CD14-positive monocyte (primary cell): Measurements from ENCODE around the gene KREMEN1. TPM values are rescaled to one million over a fixed set of nuclear protein-coding genes. Genes with fewer than 3 reads are reported as not detected.

Experiments
- DNase-seq, 3 donors: peaks; one replicate each; pipeline ENCODE4 v3.0.0-alpha.2; 2011 to 2022
- H2AFZ ChIP-seq: 2 replicates; pipeline ENCODE4 v1.6.0; 2012; ENCODE audit warnings: mild to moderate bottlenecking, low read depth, low read length, inconsistent platforms; ENCODE audit not compliant: insufficient read depth, poor library complexity, severe bottlenecking
- H3K27ac ChIP-seq, 2 donors: 1 replicate in 1 of 2; 2 replicates in 1 of 2; pipeline ENCODE4 v1.5.1; 2012 to 2013; ENCODE audit warnings: low read length in 2 of 2, control low read depth in 1 of 2, inconsistent platforms in 1 of 2, low read depth in 1 of 2, mild to moderate bottlenecking in 1 of 2
- H3K27me3 ChIP-seq, 2 donors: one replicate each; pipeline versions ENCODE4 v1.6.0 to v1.6.1; 2011 to 2013; ENCODE audit warnings: low read length in 2 of 2; ENCODE audit not compliant: control insufficient read depth in 2 of 2, insufficient read depth in 2 of 2
- H3K36me3 ChIP-seq, 2 donors: replicated peaks in 1 of 2; 1 replicate in 1 of 2; 2 replicates in 1 of 2; pipeline versions ENCODE4 v1.5.1 to v1.6.1; 2012 to 2013; ENCODE audit warnings: low read length in 2 of 2, control low read depth in 1 of 2, inconsistent platforms in 1 of 2, mild to moderate bottlenecking in 1 of 2; ENCODE audit not compliant: insufficient read depth in 2 of 2, control insufficient read depth in 1 of 2
- H3K4me1 ChIP-seq, 2 donors: 1 replicate in 1 of 2; 2 replicates in 1 of 2; pipeline versions ENCODE4 v1.5.1 to v1.6.1; 2012 to 2013; ENCODE audit warnings: low read length in 2 of 2, control low read depth in 1 of 2, inconsistent platforms in 1 of 2, mild to moderate bottlenecking in 1 of 2, moderate library complexity in 1 of 2; ENCODE audit not compliant: insufficient read depth in 2 of 2, control insufficient read depth in 1 of 2
- H3K4me2 ChIP-seq: replicated peaks from 2 replicates; pipeline ENCODE3; 2012; ENCODE audit warnings: low read length, moderate library complexity, mild to moderate bottlenecking; ENCODE audit not compliant: poor library complexity, severe bottlenecking; ENCODE audit errors: extremely low read depth
- H3K4me3 ChIP-seq, 3 experiments: fragments of 200-600 bp in 1 of 3; sonication (generic) in 1 of 3; replicated peaks in 1 of 3; 1 replicate in 2 of 3; 2 replicates in 1 of 3; pipeline ENCODE4 v1.5.1; 2011 to 2013; ENCODE audit warnings: low read length in 3 of 3, mild to moderate bottlenecking in 3 of 3, control low read depth in 2 of 3, low read depth in 2 of 3, inconsistent platforms in 1 of 3, moderate library complexity in 1 of 3
- H3K79me2 ChIP-seq: 2 replicates; pipeline ENCODE4 v1.6.0; 2012; ENCODE audit warnings: mild to moderate bottlenecking, control low read depth, inconsistent platforms, low read length, moderate library complexity; ENCODE audit not compliant: insufficient read depth
- H3K9ac ChIP-seq: 2 replicates; pipeline ENCODE4 v1.6.0; 2017; ENCODE audit warnings: low read length, mild to moderate bottlenecking; ENCODE audit not compliant: insufficient read depth, poor library complexity, severe bottlenecking
- H3K9me3 ChIP-seq, 2 donors: replicated peaks in 1 of 2; 1 replicate in 1 of 2; 2 replicates in 1 of 2; pipeline versions ENCODE4 v1.5.1 to v1.6.1; 2012 to 2013; ENCODE audit warnings: low read length in 2 of 2, control low read depth in 1 of 2; ENCODE audit not compliant: control insufficient read depth in 1 of 2, insufficient read depth in 1 of 2
- H4K20me1 ChIP-seq: 2 replicates; pipeline ENCODE4 v1.6.0; 2012; ENCODE audit warnings: mild to moderate bottlenecking, low read length, control low read depth, moderate library complexity; ENCODE audit not compliant: insufficient read depth
- H3K27ac Mint-ChIP-seq, 7 donors: one replicate each; pipeline ENCODE4 v1.8.0; 2020; ENCODE audit warnings: mild to moderate bottlenecking in 7 of 7, mixed read lengths in 7 of 7, moderate library complexity in 6 of 7, inconsistent platforms in 2 of 7
- H3K27me3 Mint-ChIP-seq, 3 donors: one replicate each; pipeline ENCODE4 v1.8.0; 2021 to 2022; ENCODE audit warnings: low read depth in 3 of 3, mild to moderate bottlenecking in 3 of 3, mixed read lengths in 3 of 3, moderate library complexity in 3 of 3, inconsistent platforms in 1 of 3
- H3K36me3 Mint-ChIP-seq, 2 donors: one replicate each; pipeline ENCODE4 v1.8.0; 2020; ENCODE audit warnings: mixed read lengths in 2 of 2, inconsistent platforms in 1 of 2, mild to moderate bottlenecking in 1 of 2
- H3K4me1 Mint-ChIP-seq: one replicate; pipeline ENCODE4 v1.8.0; 2020; ENCODE audit warnings: mild to moderate bottlenecking, mixed read lengths
- H3K4me3 Mint-ChIP-seq, 2 donors: one replicate each; pipeline ENCODE4 v1.8.0; 2020; ENCODE audit warnings: mild to moderate bottlenecking in 2 of 2, mixed read lengths in 2 of 2, moderate library complexity in 1 of 2
- H3K9me3 Mint-ChIP-seq, 7 donors: one replicate each; pipeline ENCODE4 v1.8.0; 2020 to 2022; ENCODE audit warnings: mixed read lengths in 7 of 7, mild to moderate bottlenecking in 6 of 7, moderate library complexity in 6 of 7, inconsistent platforms in 2 of 7
- CTCF ChIP-seq: fragments of 200-600 bp; IDR thresholded peaks from one replicate; pipeline ENCODE4 v1.8.0; 2022; ENCODE audit warnings: antibody characterized with exemption, mild to moderate bottlenecking
- WGBS: methylation state at CpG from one replicate; pipeline ENCODE4 v1.1.5; 2013; ENCODE audit warnings: missing lambda C conversion rate; ENCODE audit not compliant: insufficient coverage; 5-methylcytosine and 5-hydroxymethylcytosine counted together
- intact Hi-C, 2 donors: fragments of 100-400 bp; cut with micrococcal nuclease; formaldehyde crosslinking; loops; one replicate each; pipeline versions ENCODE4 v1.15.0 to v1.15.1; 2023
- polyA plus RNA-seq, 3 donors: library from polyadenylated mRNA; depleted of rRNA in 1 of 3; unstranded in 2 of 3; stranded (reverse) in 1 of 3; fragments of 300-500 nt in 2 of 3; fragments of >200 nt in 1 of 3; fragmentation: Illumina TruSeq in 2 of 3; gene quantifications; 1 replicate in 2 of 3; 2 replicates in 1 of 3; pipeline ENCODE4 v1.2.3, GENCODE V29; 2012 to 2021

Gene KREMEN1
- polyA plus RNA-seq, 3 donors: 0.47 to 1.6 (median 0.69) TPM

GRCh38 chr22:29050457-29050856, 22.4 kb upstream of the KREMEN1 start:
- intact Hi-C loops: no loop called here
- no peaks in the 10 kb centered on the region for H4K20me1 ChIP-seq
- no peak overlapping the region for H3K4me3 Mint-ChIP-seq
- peaks cover 2% of the 10 kb centered on the region in 2 donors for H3K36me3 Mint-ChIP-seq
- no peak overlapping the region for H3K4me2 ChIP-seq
- no peaks in the 10 kb centered on the region for H3K9me3 ChIP-seq
- 97% methylated on average over 24 of the region's 24 CpGs for WGBS
- peaks cover 0 to 3% (median 0%) of the 10 kb centered on the region in 7 donors for H3K9me3 Mint-ChIP-seq
- no peak overlapping the region for H3K27ac ChIP-seq
- H3K4me3 ChIP-seq: no peak overlapping the region
- DNase-seq: no peak
- no peak overlapping the region for H3K9ac ChIP-seq
- no peak overlapping the region for H2AFZ ChIP-seq
- H3K36me3 ChIP-seq: no peaks in the 10 kb centered on the region
- no peak overlapping the region for H3K27ac Mint-ChIP-seq
- H3K4me1 Mint-ChIP-seq: no peaks in the 10 kb centered on the region
- H3K27me3 Mint-ChIP-seq: peaks cover 0 to 2% (median 2%) of the 10 kb centered on the region in 3 donors
- no peaks in the 10 kb centered on the region for H3K4me1 ChIP-seq
- no peak for TF ChIP-seq CTCF
- no peaks in the 10 kb centered on the region for H3K27me3 ChIP-seq
- no peaks in the 10 kb centered on the region for H3K79me2 ChIP-seq

DNA sequence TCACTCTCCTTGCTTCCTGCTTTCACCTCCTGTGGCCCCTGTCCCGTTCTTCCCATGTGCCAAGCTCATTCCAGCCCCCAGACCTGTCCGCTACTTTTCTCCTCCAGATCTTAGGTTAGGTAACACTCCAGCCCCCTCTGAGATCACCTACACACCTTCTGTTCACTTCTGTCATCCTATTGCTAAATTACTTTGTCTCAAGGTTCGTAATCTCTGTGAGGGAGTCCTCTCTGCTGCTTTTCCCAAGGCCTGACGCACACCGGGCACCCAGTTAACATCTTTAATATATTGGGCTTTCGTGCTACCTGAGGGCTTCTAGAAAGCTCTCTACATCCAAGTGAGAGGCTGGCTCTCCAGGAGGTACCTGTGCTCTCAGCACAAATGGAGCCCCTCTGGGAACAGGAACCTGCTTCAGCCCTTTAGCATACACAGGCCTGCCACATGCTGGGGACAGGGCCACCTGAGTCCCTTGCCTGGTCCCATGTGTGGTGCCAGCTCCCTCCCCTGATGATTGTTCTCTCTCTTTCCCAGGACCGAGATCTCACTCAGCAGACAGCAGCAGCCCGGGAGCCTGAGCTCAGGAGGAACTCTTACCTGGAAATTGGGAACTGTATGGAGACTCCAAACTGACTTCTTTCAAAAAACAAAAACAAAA, 19.7 kb upstream of the KREMEN1 start:
- 86% methylated on average over 4 of the region's 8 CpGs for WGBS
- Histone ChIP-seq H3K4me3 (no peak overlapping the region), H3K79me2 (no peaks in the 10 kb centered on the region), H3K9ac (no peak overlapping the region), H3K27me3 (no peaks in the 10 kb centered on the region), H3K9me3 (no peaks in the 10 kb centered on the region), H4K20me1 (no peaks in the 10 kb centered on the region), H3K4me2 (no peak overlapping the region), H3K27ac (no peak overlapping the region), H2AFZ (no peak overlapping the region), H3K36me3 (no peaks in the 10 kb centered on the region), H3K4me1 (no peaks in the 10 kb centered on the region)
- peaks cover 0 to 6% (median 2%) of the 10 kb centered on the region in 3 donors for H3K27me3 Mint-ChIP-seq
- DNase-seq: no peak
- peaks cover 2% of the 10 kb centered on the region in 2 donors for H3K36me3 Mint-ChIP-seq
- no peaks in the 10 kb centered on the region for H3K4me1 Mint-ChIP-seq
- no peak overlapping the region for H3K4me3 Mint-ChIP-seq
- H3K27ac Mint-ChIP-seq: no peak overlapping the region
- H3K9me3 Mint-ChIP-seq: peaks cover 0 to 3% (median 0%) of the 10 kb centered on the region in 7 donors
- intact Hi-C loops: no loop called here
- TF ChIP-seq CTCF: no peak
